Measurements from ENCODE around the gene DDIT4.
"Not testable (repeated sequence)": the region's sequence is repeated elsewhere in the genome, so short reads cannot be mapped to it uniquely, and the experiment has no call there.

Gene DDIT4

GRCh38 chr10:72268475-72269200 is 5.1 kb upstream of the DDIT4 start:
- H3K9me3 ChIP-seq (ENCODE audit: control insufficient read depth, insufficient read depth, low read length); H3K9ac ChIP-seq (ENCODE audit: low read depth, low read length); H3K36me3 ChIP-seq (ENCODE audit: insufficient read depth, low read length): not testable (repeated sequence)
- H3K4me1 ChIP-seq (ENCODE audit: insufficient read depth, low read length), result peaks cover 35% of the 10 kb centered on the region

- Histone ChIP-seq H3K36me3 (ENCODE audit: insufficient read depth, low read length) (peaks cover 11% of the 10 kb centered on the region), H3K4me1 (ENCODE audit: insufficient read depth, low read length) (peaks cover 21% of the 10 kb centered on the region), H3K9ac (ENCODE audit: low read depth, low read length) (no peak overlapping the region), H3K9me3 (ENCODE audit: control insufficient read depth, insufficient read depth, low read length) (no peaks in the 10 kb centered on the region)
Observed at GRCh38 chr10:72270607-72271281, 3.0 kb upstream of the DDIT4 start.

GRCh38 chr10:72272689-72273409 is 875 bp upstream of the DDIT4 start:
- Histone ChIP-seq H3K9ac (ENCODE audit: low read depth, low read length) (peak overlapping the region; percentile 96), H3K9me3 (ENCODE audit: control insufficient read depth, insufficient read depth, low read length) (no peaks in the 10 kb centered on the region), H3K36me3 (ENCODE audit: insufficient read depth, low read length) (peaks cover 15% of the 10 kb centered on the region), H3K4me1 (ENCODE audit: insufficient read depth, low read length) (peaks cover 21% of the 10 kb centered on the region)

- H3K36me3 ChIP-seq (ENCODE audit: insufficient read depth, low read length), result peaks cover 15% of the 10 kb centered on the region
- H3K9me3 ChIP-seq (ENCODE audit: control insufficient read depth, insufficient read depth, low read length), result no peaks in the 10 kb centered on the region
- H3K9ac ChIP-seq (ENCODE audit: low read depth, low read length), result peak overlapping the region; percentile 96
- peaks cover 18% of the 10 kb centered on the region for H3K4me1 ChIP-seq (ENCODE audit: insufficient read depth, low read length)
Observed at GRCh38 chr10:72274213-72274729, 547 bp downstream of the DDIT4 start.

- peak overlapping the region; percentile 96 for H3K9ac ChIP-seq (ENCODE audit: low read depth, low read length)
- H3K9me3 ChIP-seq (ENCODE audit: control insufficient read depth, insufficient read depth, low read length), result no peaks in the 10 kb centered on the region
- H3K36me3 ChIP-seq (ENCODE audit: insufficient read depth, low read length), result peaks cover 15% of the 10 kb centered on the region
- H3K4me1 ChIP-seq (ENCODE audit: insufficient read depth, low read length), result peaks cover 18% of the 10 kb centered on the region
Observed at GRCh38 chr10:72274730-72275350, 1.1 kb downstream of the DDIT4 start.

GRCh38 chr10:72275351-72276012 is 1.8 kb downstream of the DDIT4 start:
- Histone ChIP-seq H3K4me1 (ENCODE audit: insufficient read depth, low read length) (peaks cover 18% of the 10 kb centered on the region), H3K9ac (ENCODE audit: low read depth, low read length) (peak overlapping the region; percentile 96; the same call in 1 of the 2 replicates), H3K9me3 (ENCODE audit: control insufficient read depth, insufficient read depth, low read length) (no peaks in the 10 kb centered on the region), H3K36me3 (ENCODE audit: insufficient read depth, low read length) (peaks cover 15% of the 10 kb centered on the region)

GRCh38 chr10:72276013-72276387 is 2.3 kb downstream of the DDIT4 start:
- peak overlapping the region; percentile 96; the same call in 1 of the 2 replicates for H3K9ac ChIP-seq (ENCODE audit: low read depth, low read length)
- peaks cover 14% of the 10 kb centered on the region for H3K4me1 ChIP-seq (ENCODE audit: insufficient read depth, low read length)
- no peaks in the 10 kb centered on the region for H3K9me3 ChIP-seq (ENCODE audit: control insufficient read depth, insufficient read depth, low read length)

GRCh38 chr10:72276421-72277339 is 3.0 kb downstream of the DDIT4 start:
- Histone ChIP-seq H3K9me3 (ENCODE audit: control insufficient read depth, insufficient read depth, low read length) (no peaks in the 10 kb centered on the region), H3K36me3 (ENCODE audit: insufficient read depth, low read length) (peaks cover 15% of the 10 kb centered on the region), H3K9ac (ENCODE audit: low read depth, low read length) (peak overlapping the region; percentile 96; the same call in 1 of the 2 replicates), H3K4me1 (ENCODE audit: insufficient read depth, low read length) (peaks cover 14% of the 10 kb centered on the region)

More at GRCh38 chr10:72276013-72276387, 2.3 kb downstream of the DDIT4 start:
- H3K36me3 ChIP-seq (ENCODE audit: insufficient read depth, low read length), result peaks cover 15% of the 10 kb centered on the region

- Histone ChIP-seq H3K9ac (ENCODE audit: low read depth, low read length) (no peak overlapping the region), H3K36me3 (ENCODE audit: insufficient read depth, low read length) (peaks cover 15% of the 10 kb centered on the region), H3K4me1 (ENCODE audit: insufficient read depth, low read length) (peaks cover 9% of the 10 kb centered on the region), H3K9me3 (ENCODE audit: control insufficient read depth, insufficient read depth, low read length) (no peaks in the 10 kb centered on the region)
Observed at GRCh38 chr10:72277340-72277995, 3.7 kb downstream of the DDIT4 start.

- Histone ChIP-seq H3K9me3 (ENCODE audit: control insufficient read depth, insufficient read depth, low read length) (no peaks in the 10 kb centered on the region), H3K36me3 (ENCODE audit: insufficient read depth, low read length) (peaks cover 15% of the 10 kb centered on the region), H3K9ac (ENCODE audit: low read depth, low read length) (no peak overlapping the region), H3K4me1 (ENCODE audit: insufficient read depth, low read length) (peaks cover 9% of the 10 kb centered on the region; the same call in 1 of the 2 replicates)
Observed at GRCh38 chr10:72277996-72278667, 4.4 kb downstream of the DDIT4 start.

GRCh38 chr10:72278668-72279393 is 5.1 kb downstream of the DDIT4 start:
- Histone ChIP-seq H3K4me1 (ENCODE audit: insufficient read depth, low read length) (peaks cover 9% of the 10 kb centered on the region; the same call in 1 of the 2 replicates), H3K9ac (ENCODE audit: low read depth, low read length) (no peak overlapping the region), H3K36me3 (ENCODE audit: insufficient read depth, low read length) (peaks cover 15% of the 10 kb centered on the region), H3K9me3 (ENCODE audit: control insufficient read depth, insufficient read depth, low read length) (no peaks in the 10 kb centered on the region)

- peaks cover 15% of the 10 kb centered on the region for H3K36me3 ChIP-seq (ENCODE audit: insufficient read depth, low read length)
- not testable (repeated sequence) for H3K9me3 ChIP-seq (ENCODE audit: control insufficient read depth, insufficient read depth, low read length); H3K4me1 ChIP-seq (ENCODE audit: insufficient read depth, low read length); H3K9ac ChIP-seq (ENCODE audit: low read depth, low read length)
Observed at GRCh38 chr10:72279587-72279986, 5.9 kb downstream of the DDIT4 start.

Measured in ES-I3 (cell line).